GM21619 (cell line): Measurements from ENCODE around the gene ANKS1B.
"Not testable (repeated sequence)": the region's sequence is repeated elsewhere in the genome, so short reads cannot be mapped to it uniquely, and the experiment has no call there.

Experiments
- ATAC-seq: cut with Tn5 transposase; IDR thresholded peaks from one replicate; pipeline ENCODE4 v1.9.1; 2021; ENCODE audit not compliant: unreplicated experiment

Gene ANKS1B

GRCh38 chr12:98799822-98800221, 1184.9 kb downstream of the ANKS1B start:
- ATAC-seq: no peak

- ATAC-seq: no peak
Measured at GRCh38 chr12:98799146-98799810, 1185.5 kb downstream of the ANKS1B start.

- no peak for ATAC-seq
Measured at GRCh38 chr12:98797200-98797599, 1187.5 kb downstream of the ANKS1B start.

GRCh38 chr12:98796745-98797144, 1188.0 kb downstream of the ANKS1B start:
- no peak for ATAC-seq

GRCh38 chr12:98793121-98793520, 1191.6 kb downstream of the ANKS1B start:
- ATAC-seq: no peak

GRCh38 chr12:98791406-98791805, 1193.3 kb downstream of the ANKS1B start:
- no peak for ATAC-seq

GRCh38 chr12:98788396-98788795, 1196.3 kb downstream of the ANKS1B start:
- ATAC-seq: no peak

- ATAC-seq: no peak
Measured at GRCh38 chr12:98786653-98787052, 1198.1 kb downstream of the ANKS1B start.

GRCh38 chr12:98783420-98783819, 1201.3 kb downstream of the ANKS1B start:
- ATAC-seq: no peak

GRCh38 chr12:98780261-98780660, 1204.5 kb downstream of the ANKS1B start:
- ATAC-seq: no peak

GRCh38 chr12:98772818-98773217, 1211.9 kb downstream of the ANKS1B start:
- no peak for ATAC-seq

GRCh38 chr12:98771811-98772752, 1212.7 kb downstream of the ANKS1B start:
- ATAC-seq: no peak

GRCh38 chr12:98770230-98770629, 1214.5 kb downstream of the ANKS1B start:
- no peak for ATAC-seq

GRCh38 chr12:98769068-98769467, 1215.7 kb downstream of the ANKS1B start:
- no peak for ATAC-seq

- no peak for ATAC-seq
Measured at GRCh38 chr12:98767248-98767647, 1217.5 kb downstream of the ANKS1B start.

- ATAC-seq: no peak
Measured at GRCh38 chr12:98763656-98764055, 1221.1 kb downstream of the ANKS1B start.

- no peak for ATAC-seq
Measured at GRCh38 chr12:98758331-98758730, 1226.4 kb downstream of the ANKS1B start.

- no peak for ATAC-seq
Measured at GRCh38 chr12:98757455-98757854, 1227.3 kb downstream of the ANKS1B start.

- not testable (repeated sequence) for ATAC-seq
Measured at GRCh38 chr12:98755855-98756254, 1228.9 kb downstream of the ANKS1B start.

GRCh38 chr12:98754095-98754494, 1230.6 kb downstream of the ANKS1B start:
- ATAC-seq: peak; percentile 99

- no peak for ATAC-seq
Measured at GRCh38 chr12:98752726-98753125, 1232.0 kb downstream of the ANKS1B start.

GRCh38 chr12:98751580-98752115, 1233.1 kb downstream of the ANKS1B start:
- no peak for ATAC-seq
